K562 (cell line): ENCODE results near the gene ENTREP1. TPM values are rescaled to one million over a fixed set of nuclear protein-coding genes. Genes with fewer than 3 reads are reported as not detected.

Source experiments
- ATAC-seq: fragments of 200-7000 bp; cut with Tn5 transposase; 3 replicates; pipeline ENCODE4 v1.9.1; 2020; ENCODE audit warnings: moderate library complexity
- BruUV-seq: library from RNA; stranded (reverse); fragments of 400-500 nt; replicated peaks from 2 replicates; lab custom pipeline; 2021; lab: Mats Ljungman, UMichigan
- CTCF ChIA-PET: fragments of 300-600 bp; formaldehyde crosslinking; extraction: SDS; loops from one replicate; lab custom pipeline; 2021; ENCODE audit warnings: low intra/inter-chr PET ratio; lab: Yijun Ruan, JAX
- POLR2A ChIA-PET: fragments of 300-600, 350-650 bp; sonication (Branson Sonifier 250); formaldehyde crosslinking; extraction: SDS; loops from one replicate; lab custom pipeline; 2021; ENCODE audit warnings: antibody characterized with exemption, inconsistent platforms; lab: Yijun Ruan, JAX
- DNase-seq, 4 experiments: peaks; one replicate each; pipeline versions ENCODE4 v3.0.0 to v3.0.0-alpha.2; 2011 to 2018; ENCODE audit warnings: low spot score in 3 of 4, mixed read lengths in 3 of 4; ENCODE audit errors: extremely low read depth in 1 of 4
- FAIRE-seq: peaks from 2 replicates; lab custom pipeline; 2011; peaks lifted over from hg19 to GRCh38; lab: Jason Lieb, UNC
- H2AFZ ChIP-seq: 2 replicates; pipeline ENCODE4 v1.6.0; 2011; ENCODE audit warnings: low read depth, low read length, control low read depth, inconsistent platforms
- H3K27ac ChIP-seq: fragments of 200-600 bp; 3 replicates; pipeline ENCODE4 v1.8.0; 2011; ENCODE audit warnings: low read depth, mild to moderate bottlenecking, control low read depth, inconsistent platforms, low read length, moderate library complexity, mixed read lengths; ENCODE audit errors: extremely low read depth
- H3K27me3 ChIP-seq, 2 experiments: fragments of 300-600 bp in 1 of 2; 2 replicates in 1 of 2; 3 replicates in 1 of 2; pipeline versions ENCODE4 v1.6.0 to v1.8.0; 2011; ENCODE audit warnings: inconsistent platforms in 2 of 2, low read length in 2 of 2, mild to moderate bottlenecking in 1 of 2, mixed read lengths in 1 of 2, moderate library complexity in 1 of 2; ENCODE audit not compliant: control insufficient read depth in 2 of 2, insufficient read depth in 2 of 2
- H3K36me3 ChIP-seq: fragments of 300-600 bp; 3 replicates; pipeline ENCODE4 v1.8.0; 2011; ENCODE audit warnings: mild to moderate bottlenecking, low read length, inconsistent platforms; ENCODE audit not compliant: control insufficient read depth, insufficient read depth
- H3K4me1 ChIP-seq, 2 experiments: fragments of 200-600 bp in 1 of 2; replicated peaks in 1 of 2; 2 replicates in 1 of 2; 3 replicates in 1 of 2; pipeline versions ENCODE4 v1.5.1 to v1.8.0; 2011; ENCODE audit warnings: inconsistent platforms in 2 of 2, low read length in 2 of 2, mild to moderate bottlenecking in 1 of 2, mixed read lengths in 1 of 2, moderate library complexity in 1 of 2; ENCODE audit not compliant: control insufficient read depth in 2 of 2, insufficient read depth in 2 of 2
- H3K4me2 ChIP-seq: 2 replicates; pipeline ENCODE4 v1.6.1; 2011; ENCODE audit warnings: low read length, control low read depth, inconsistent platforms, mixed read lengths; ENCODE audit not compliant: insufficient read depth
- H3K4me3 ChIP-seq: fragments of 200-600 bp; sonication (generic), shearing (Covaris generic); 2 replicates; pipeline ENCODE4 v1.5.1; 2016; ENCODE audit warnings: control low read depth, inconsistent platforms
- H3K79me2 ChIP-seq: fragments of 200-600 bp; 3 replicates; pipeline ENCODE4 v1.8.0; 2011; ENCODE audit warnings: low read length, inconsistent platforms; ENCODE audit not compliant: control insufficient read depth, insufficient read depth
- H3K9ac ChIP-seq, 2 experiments: 2 replicates each; pipeline versions ENCODE4 v1.6.0 to v1.6.1; 2011; ENCODE audit warnings: low read depth in 2 of 2, low read length in 2 of 2, control low read depth in 1 of 2, inconsistent platforms in 1 of 2, mild to moderate bottlenecking in 1 of 2, mixed read lengths in 1 of 2; ENCODE audit not compliant: insufficient read depth in 1 of 2
- H3K9me1 ChIP-seq: one replicate; pipeline ENCODE4 v1.6.0; 2011; ENCODE audit warnings: inconsistent platforms, mild to moderate bottlenecking, low read length, moderate library complexity; ENCODE audit not compliant: control insufficient read depth, insufficient read depth
- H3K9me3 ChIP-seq: replicated peaks from 2 replicates; pipeline ENCODE4 v1.5.1; 2011; ENCODE audit warnings: low read depth, low read length, inconsistent platforms; ENCODE audit not compliant: control insufficient read depth, insufficient read depth
- H4K20me1 ChIP-seq: replicated peaks from 2 replicates; pipeline ENCODE4 v1.6.1; 2011; ENCODE audit warnings: low read length, inconsistent platforms, mixed read lengths; ENCODE audit not compliant: control insufficient read depth, insufficient read depth
- CBFB ChIP-seq: sonication (generic); formaldehyde crosslinking; IDR thresholded peaks from 2 replicates; pipeline ENCODE4 v1.4.0; 2020; ENCODE audit warnings: mild to moderate bottlenecking, missing genetic modification reagents
- ETV6 ChIP-seq, 3 experiments: fragments of 150-350 bp in 1 of 3; sonication (generic) in 1 of 3; formaldehyde crosslinking in 1 of 3; IDR thresholded peaks; 2 replicates each; pipeline versions ENCODE4 v1.6.1 to v1.8.0; 2014 to 2022; ENCODE audit warnings: borderline replicate concordance in 2 of 3, low read depth in 2 of 3, antibody characterized with exemption in 1 of 3, low read length in 1 of 3, mild to moderate bottlenecking in 1 of 3, missing genetic modification reagents in 1 of 3
- FOXA1 ChIP-seq: fragments of 450-650 bp; IDR thresholded peaks from 2 replicates; pipeline ENCODE4 v1.6.1; 2016; ENCODE audit warnings: mild to moderate bottlenecking, borderline replicate concordance
- IRF2 ChIP-seq: sonication (generic); formaldehyde crosslinking; IDR thresholded peaks from 2 replicates; pipeline ENCODE4 v1.8.1; 2022; ENCODE audit warnings: mild to moderate bottlenecking, missing genetic modification reagents
- MTF1 ChIP-seq: fragments of 250-450 bp; sonication (Bioruptor Pico); IDR thresholded peaks from 2 replicates; pipeline ENCODE4 v1.9.0; 2021; ENCODE audit warnings: moderate library complexity, mild to moderate bottlenecking, inconsistent platforms, borderline replicate concordance
- NONO ChIP-seq, 2 experiments: fragments of 200-400 bp in 1 of 2; fragments of 450-650 bp in 1 of 2; formaldehyde crosslinking in 1 of 2; IDR thresholded peaks; 2 replicates each; pipeline ENCODE4 v1.6.1; 2017; ENCODE audit warnings: low read depth in 2 of 2, mild to moderate bottlenecking in 2 of 2, moderate library complexity in 2 of 2, low read length in 1 of 2
- POLR2AphosphoS5 ChIP-seq: IDR thresholded peaks from 2 replicates; pipeline ENCODE4 v1.6.1; 2011; ENCODE audit warnings: mild to moderate bottlenecking, low read depth, low read length, moderate library complexity; ENCODE audit not compliant: control insufficient read depth, insufficient read depth
- PRPF4 ChIP-seq: fragments of 200-400 bp; formaldehyde crosslinking; IDR thresholded peaks from one replicate; pipeline ENCODE4 v1.6.1; 2017; ENCODE audit warnings: low read length, low read depth, mild to moderate bottlenecking; ENCODE audit not compliant: insufficient read depth, poor library complexity, severe bottlenecking
- SAFB ChIP-seq: fragments of 200-400 bp; formaldehyde crosslinking; IDR thresholded peaks from 2 replicates; pipeline ENCODE4 v1.6.1; 2017; ENCODE audit warnings: low read depth, low read length, borderline replicate concordance
- TBP ChIP-seq: optimal IDR thresholded peaks from 2 replicates; pipeline ENCODE3; 2011; ENCODE audit warnings: low read depth, low read length, improper control_type of control experiment
- ZNF23 ChIP-seq: fragments of 250-450 bp; sonication (Bioruptor Pico); IDR thresholded peaks from 2 replicates; pipeline ENCODE4 v1.4.0; 2020; ENCODE audit warnings: mild to moderate bottlenecking
- ZNF347 ChIP-seq: fragments of 450-650 bp; formaldehyde crosslinking; IDR thresholded peaks from 2 replicates; pipeline ENCODE4 v1.4.0; 2020; ENCODE audit warnings: low read depth, mild to moderate bottlenecking, moderate library complexity
- ZNF79 ChIP-seq: fragments of 250-450 bp; sonication (Bioruptor Pico); IDR thresholded peaks from 2 replicates; pipeline ENCODE4 v1.4.0; 2020; ENCODE audit warnings: low read depth, mild to moderate bottlenecking, moderate library complexity
- ZZZ3 ChIP-seq: fragments of 450-650 bp; IDR thresholded peaks from 2 replicates; pipeline ENCODE4 v1.6.1; 2016; ENCODE audit warnings: antibody characterized with exemption, mild to moderate bottlenecking, moderate library complexity
- WGBS: fragments of 100-300 bp; shearing (Covaris generic); methylation state at CpG from one replicate; pipeline ENCODE4 v1.1.6; 2016; ENCODE audit warnings: low coverage, mixed read lengths; ENCODE audit not compliant: insufficient coverage; ENCODE audit errors: missing lambda C conversion rate; 5-methylcytosine and 5-hydroxymethylcytosine counted together
- in situ Hi-C: fragments of 300-500 bp; cut with MboI; formaldehyde crosslinking; loops from 4 replicates; pipeline ENCODE4 v1.15.0; 2018; ENCODE audit warnings: inconsistent platforms, mixed read lengths
- intact Hi-C: fragments of 100-400 bp; cut with micrococcal nuclease; formaldehyde crosslinking; loops from 2 replicates; pipeline ENCODE4 v1.14.2; 2022
- polyA plus RNA-seq, 8 experiments: library from polyadenylated mRNA; depleted of rRNA in 4 of 8; stranded (reverse) in 5 of 8; unstranded in 3 of 8; fragments of >200 nt; fragmentation: Nextera tagmentation in 2 of 8; fragmentation: Illumina TruSeq in 1 of 8; extraction: Ambion mirVana in 2 of 8; extraction: Trizol in 1 of 8; gene quantifications; 2 replicates each; pipeline versions ENCODE4 v1.2.1 to v1.2.3, GENCODE V29; 2011 to 2014; ENCODE audit warnings: inconsistent platforms in 1 of 8, missing spikeins in 1 of 8
- total RNA-seq, 7 experiments: library from RNA; depleted of rRNA in 6 of 7; stranded (reverse); fragments of >200 nt in 6 of 7; fragmentation: Illumina TruSeq in 2 of 7; extraction: Trizol in 2 of 7; gene quantifications; 2 replicates each; pipeline versions ENCODE4 v1.2.1 to v1.2.3, GENCODE V29; 2011 to 2021; ENCODE audit warnings: low replicate concordance in 1 of 7
- TF ChIP-seq, protein P1 (sequence below): sonication (generic); formaldehyde crosslinking; IDR thresholded peaks from 2 replicates; pipeline ENCODE4 v1.8.1; 2023; ENCODE audit warnings: mild to moderate bottlenecking, missing genetic modification reagents
- TF ChIP-seq, protein P2 (sequence below): IDR thresholded peaks from 2 replicates; pipeline ENCODE4 v1.6.1; 2016; ENCODE audit warnings: missing genetic modification characterization, missing compliant biosample characterization

The ENTREP1 gene
- total and polyA plus RNA-seq, 9 of the 15 experiments (the other 6 are each of a cell fraction or from before 2014, with no cell fraction given) = not detected

DNA sequence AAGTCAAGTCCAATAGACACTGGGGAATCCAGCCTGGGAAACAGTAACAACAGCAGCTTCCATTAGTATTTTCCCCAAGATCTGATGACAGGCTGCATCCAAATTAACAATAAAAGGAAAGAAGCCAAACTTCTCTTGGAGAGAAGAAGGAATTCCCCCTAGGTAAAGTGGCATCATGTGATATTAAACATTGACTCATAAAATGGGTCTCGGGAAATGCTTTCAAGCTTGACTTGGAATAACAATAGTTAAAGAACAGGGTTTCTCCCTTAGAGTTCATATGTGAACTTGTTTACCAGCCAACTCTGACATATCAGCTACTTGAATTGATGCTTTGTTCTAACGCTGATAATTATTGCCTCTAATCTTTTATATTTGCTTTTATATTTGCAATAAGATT lies 45.4 kb downstream of the ENTREP1 start:
- no peak overlapping the region for H3K4me2 ChIP-seq
- intact Hi-C loops = no loop called here
- CTCF ChIA-PET = no interaction called here

More for the DNA sequence above, 45.4 kb downstream of the ENTREP1 start:
- WGBS = 0% methylated on average over 1 of the region's 2 CpGs
- Histone ChIP-seq H3K9ac (no peak overlapping the region), H3K27me3 (no peaks in the 10 kb centered on the region), H3K4me3 (no peak overlapping the region), H3K9me1 (no peaks in the 10 kb centered on the region), H3K79me2 (no peaks in the 10 kb centered on the region), H2AFZ (no peak overlapping the region), H3K27ac (no peak overlapping the region), H4K20me1 (no peaks in the 10 kb centered on the region), H3K4me1 (no peaks in the 10 kb centered on the region), H3K36me3 (no peaks in the 10 kb centered on the region), H3K9me3 (no peaks in the 10 kb centered on the region)
- POLR2A ChIA-PET = no interaction called here
- no peak for TF ChIP-seq IRF2 (CRISPR knock-in tag)
- TF ChIP-seq MTF1 (CRISPR knock-in tag) = no peak
- TF ChIP-seq TBP = no peak
- TF ChIP-seq SAFB = no peak
- TF ChIP-seq, protein P1, sequence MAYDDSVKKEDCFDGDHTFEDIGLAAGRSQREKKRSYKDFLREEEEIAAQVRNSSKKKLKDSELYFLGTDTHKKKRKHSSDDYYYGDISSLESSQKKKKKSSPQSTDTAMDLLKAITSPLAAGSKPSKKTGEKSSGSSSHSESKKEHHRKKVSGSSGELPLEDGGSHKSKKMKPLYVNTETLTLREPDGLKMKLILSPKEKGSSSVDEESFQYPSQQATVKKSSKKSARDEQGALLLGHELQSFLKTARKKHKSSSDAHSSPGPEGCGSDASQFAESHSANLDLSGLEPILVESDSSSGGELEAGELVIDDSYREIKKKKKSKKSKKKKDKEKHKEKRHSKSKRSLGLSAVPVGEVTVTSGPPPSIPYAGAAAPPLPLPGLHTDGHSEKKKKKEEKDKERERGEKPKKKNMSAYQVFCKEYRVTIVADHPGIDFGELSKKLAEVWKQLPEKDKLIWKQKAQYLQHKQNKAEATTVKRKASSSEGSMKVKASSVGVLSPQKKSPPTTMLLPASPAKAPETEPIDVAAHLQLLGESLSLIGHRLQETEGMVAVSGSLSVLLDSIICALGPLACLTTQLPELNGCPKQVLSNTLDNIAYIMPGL = no peak
- TF ChIP-seq ZNF347 (CRISPR knock-in tag) = no peak
- TF ChIP-seq ZNF23 = no peak
- no peak for TF ChIP-seq ETV6 (IDR thresholded peaks at IDR 0.05; ENCODE audit: borderline replicate concordance in 1 of 2, low read depth in 2 of 2, low read length in 1 of 2)
- TF ChIP-seq ETV6 (CRISPR knock-in tag; IDR thresholded peaks at IDR 0.05; ENCODE audit: borderline replicate concordance) = no peak
- no peak for TF ChIP-seq ZZZ3
- TF ChIP-seq NONO (IDR thresholded peaks at IDR 0.05; ENCODE audit: low read depth in 2 of 2, low read length in 1 of 2) = no peak
- no peak for TF ChIP-seq FOXA1
- no peak for TF ChIP-seq CBFB (CRISPR knock-in tag)
- TF ChIP-seq ZNF79 (CRISPR knock-in tag) = no peak
- TF ChIP-seq POLR2AphosphoS5 = no peak
- TF ChIP-seq PRPF4 = no peak
- TF ChIP-seq, protein P2, sequence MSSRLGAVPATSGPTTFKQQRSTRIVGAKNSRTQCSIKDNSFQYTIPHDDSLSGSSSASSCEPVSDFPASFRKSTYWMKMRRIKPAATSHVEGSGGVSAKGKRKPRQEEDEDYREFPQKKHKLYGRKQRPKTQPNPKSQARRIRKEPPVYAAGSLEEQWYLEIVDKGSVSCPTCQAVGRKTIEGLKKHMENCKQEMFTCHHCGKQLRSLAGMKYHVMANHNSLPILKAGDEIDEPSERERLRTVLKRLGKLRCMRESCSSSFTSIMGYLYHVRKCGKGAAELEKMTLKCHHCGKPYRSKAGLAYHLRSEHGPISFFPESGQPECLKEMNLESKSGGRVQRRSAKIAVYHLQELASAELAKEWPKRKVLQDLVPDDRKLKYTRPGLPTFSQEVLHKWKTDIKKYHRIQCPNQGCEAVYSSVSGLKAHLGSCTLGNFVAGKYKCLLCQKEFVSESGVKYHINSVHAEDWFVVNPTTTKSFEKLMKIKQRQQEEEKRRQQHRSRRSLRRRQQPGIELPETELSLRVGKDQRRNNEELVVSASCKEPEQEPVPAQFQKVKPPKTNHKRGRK (tag) = no peak
- ATAC-seq (no peak), DNase-seq (no peak), FAIRE-seq (no peak)
- in situ Hi-C loops = no loop called here
- no TSS peak for BruUV-seq
